Mucosa of stomach (tissue), 1 donor: ENCODE data around the gene CENPB.

Experiments
- H3K27me3 ChIP-seq: one replicate; pipeline ENCODE4 v1.7.0; 2013; ENCODE audit warnings: mild to moderate bottlenecking, low read length; ENCODE audit not compliant: control insufficient read depth, insufficient read depth
- H3K36me3 ChIP-seq: one replicate; pipeline ENCODE4 v1.7.0; 2013; ENCODE audit warnings: low read length; ENCODE audit not compliant: control insufficient read depth, insufficient read depth
- H3K4me1 ChIP-seq: one replicate; pipeline ENCODE4 v1.7.0; 2013; ENCODE audit warnings: mild to moderate bottlenecking, low read length; ENCODE audit not compliant: control insufficient read depth, insufficient read depth
- H3K4me3 ChIP-seq: one replicate; pipeline ENCODE4 v1.7.0; 2013; ENCODE audit warnings: low read length
- H3K9ac ChIP-seq: one replicate; pipeline ENCODE4 v1.7.0; 2013; ENCODE audit warnings: mild to moderate bottlenecking, low read length, moderate library complexity
- H3K9me3 ChIP-seq: one replicate; pipeline ENCODE4 v1.7.0; 2013; ENCODE audit warnings: mild to moderate bottlenecking, low read length, moderate library complexity; ENCODE audit not compliant: control insufficient read depth
- donor health status: Pancreatic carcinoma.

Gene CENPB

DNA sequence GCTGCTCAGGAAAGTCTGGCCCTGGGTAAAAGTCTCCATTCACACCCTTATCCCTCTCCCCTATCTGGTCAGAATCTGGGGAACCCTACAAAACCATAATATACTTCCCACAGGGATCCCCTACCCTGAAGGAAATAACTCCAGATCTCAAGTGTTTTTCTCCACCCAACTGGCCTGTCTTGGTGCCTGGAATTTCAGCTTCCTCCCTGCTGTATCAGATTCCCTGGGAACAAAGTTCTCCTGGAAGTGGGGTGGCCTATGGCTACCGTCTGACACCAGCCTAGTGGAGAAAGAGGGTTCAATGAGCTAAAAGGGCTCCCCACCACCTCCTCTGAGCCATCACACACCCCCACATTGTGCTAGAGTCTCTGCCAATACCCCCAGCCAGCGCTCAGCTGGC, 39.1 kb downstream of the CENPB start:
- Histone ChIP-seq H3K4me3 (no peak overlapping the region), H3K9ac (no peak overlapping the region), H3K27me3 (peaks cover 24% of the 10 kb centered on the region), H3K4me1 (peaks cover 30% of the 10 kb centered on the region), H3K36me3 (no peaks in the 10 kb centered on the region), H3K9me3 (no peaks in the 10 kb centered on the region)

- H3K36me3 ChIP-seq, result no peaks in the 10 kb centered on the region
- H3K27me3 ChIP-seq, result peaks cover 19% of the 10 kb centered on the region
- peaks cover 19% of the 10 kb centered on the region for H3K4me1 ChIP-seq
- H3K9ac ChIP-seq, result no peak overlapping the region
- no peak overlapping the region for H3K4me3 ChIP-seq
- H3K9me3 ChIP-seq, result no peaks in the 10 kb centered on the region
Observed at GRCh38 chr20:3745686-3746173, 40.8 kb downstream of the CENPB start.

DNA sequence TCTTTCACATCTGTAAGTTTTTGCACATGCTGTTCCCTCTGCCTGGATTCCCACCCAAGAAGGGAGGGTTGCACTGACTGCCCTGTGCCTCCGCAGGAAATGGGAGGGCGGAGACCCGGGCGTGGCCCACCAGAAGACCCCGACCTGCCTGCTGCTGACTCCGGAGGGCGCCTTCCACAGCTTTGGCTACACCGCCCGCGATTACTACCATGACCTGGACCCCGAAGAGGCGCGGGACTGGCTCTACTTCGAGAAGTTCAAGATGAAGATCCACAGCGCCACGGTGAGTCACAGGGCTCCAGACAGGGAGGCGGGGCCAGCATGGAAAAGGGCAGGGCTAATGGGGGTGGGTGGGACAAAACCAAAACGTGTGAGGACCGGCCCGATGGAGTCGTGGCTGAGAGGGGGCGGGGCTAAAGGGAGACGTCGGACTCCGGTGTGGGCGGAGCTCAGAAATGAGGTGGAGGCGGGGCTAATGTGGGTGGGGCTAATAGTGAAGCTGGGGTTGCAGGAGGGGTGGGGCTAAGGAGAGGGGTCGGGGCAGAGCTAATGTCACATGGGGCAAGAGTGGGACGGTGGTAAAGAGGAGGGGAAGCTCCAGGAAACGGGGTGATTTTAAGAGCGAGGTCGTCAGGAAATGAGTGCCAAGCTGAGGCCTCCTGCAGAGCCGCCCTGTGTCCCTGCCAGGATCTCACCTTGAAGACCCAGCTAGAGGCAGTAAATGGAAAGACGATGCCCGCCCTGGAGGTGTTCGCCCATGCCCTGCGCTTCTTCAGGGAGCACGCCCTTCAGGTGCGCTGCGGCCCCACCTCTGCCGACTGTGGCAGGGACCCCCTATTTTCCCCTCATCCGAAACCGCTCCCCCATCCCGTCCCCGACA, 41.5 kb downstream of the CENPB start:
- Histone ChIP-seq H3K4me1 (peaks cover 15% of the 10 kb centered on the region), H3K27me3 (peaks cover 12% of the 10 kb centered on the region), H3K4me3 (no peak overlapping the region), H3K9me3 (no peaks in the 10 kb centered on the region), H3K36me3 (no peaks in the 10 kb centered on the region), H3K9ac (no peak overlapping the region)

GRCh38 chr20:3744037-3744436, 42.5 kb downstream of the CENPB start:
- Histone ChIP-seq H3K27me3 (peaks cover 2% of the 10 kb centered on the region), H3K4me1 (peaks cover 6% of the 10 kb centered on the region), H3K9me3 (no peaks in the 10 kb centered on the region), H3K4me3 (no peak overlapping the region), H3K36me3 (no peaks in the 10 kb centered on the region), H3K9ac (no peak overlapping the region)

DNA sequence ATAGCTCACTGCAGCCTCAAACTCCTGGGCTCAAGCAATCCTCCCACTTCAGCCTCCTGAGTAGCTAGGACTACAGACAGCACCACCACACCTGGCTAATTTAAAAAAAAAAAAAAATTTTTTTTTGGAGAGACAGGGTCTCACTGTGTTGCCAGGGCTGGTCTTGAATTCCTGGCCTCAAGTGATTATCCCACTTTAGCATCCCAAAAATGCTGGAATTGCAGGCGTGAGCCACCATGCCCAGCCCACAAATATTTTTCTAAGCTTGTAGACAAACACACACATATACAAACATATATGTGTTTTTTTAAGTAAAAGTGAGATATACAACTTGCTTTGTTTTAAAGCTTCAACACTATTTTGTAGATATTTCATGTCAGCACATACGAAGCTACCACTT, 43.3 kb downstream of the CENPB start:
- Histone ChIP-seq H3K9me3 (no peaks in the 10 kb centered on the region), H3K36me3 (no peaks in the 10 kb centered on the region), H3K27me3 (no peaks in the 10 kb centered on the region), H3K9ac (no peak overlapping the region), H3K4me1 (peaks cover 6% of the 10 kb centered on the region), H3K4me3 (no peak overlapping the region)

GRCh38 chr20:3741836-3742458, 44.6 kb downstream of the CENPB start:
- no peaks in the 10 kb centered on the region for H3K36me3 ChIP-seq
- no peaks in the 10 kb centered on the region for H3K9me3 ChIP-seq
- peaks cover 6% of the 10 kb centered on the region for H3K4me1 ChIP-seq
- no peak overlapping the region for H3K9ac ChIP-seq
- no peak overlapping the region for H3K4me3 ChIP-seq
- no peaks in the 10 kb centered on the region for H3K27me3 ChIP-seq

DNA sequence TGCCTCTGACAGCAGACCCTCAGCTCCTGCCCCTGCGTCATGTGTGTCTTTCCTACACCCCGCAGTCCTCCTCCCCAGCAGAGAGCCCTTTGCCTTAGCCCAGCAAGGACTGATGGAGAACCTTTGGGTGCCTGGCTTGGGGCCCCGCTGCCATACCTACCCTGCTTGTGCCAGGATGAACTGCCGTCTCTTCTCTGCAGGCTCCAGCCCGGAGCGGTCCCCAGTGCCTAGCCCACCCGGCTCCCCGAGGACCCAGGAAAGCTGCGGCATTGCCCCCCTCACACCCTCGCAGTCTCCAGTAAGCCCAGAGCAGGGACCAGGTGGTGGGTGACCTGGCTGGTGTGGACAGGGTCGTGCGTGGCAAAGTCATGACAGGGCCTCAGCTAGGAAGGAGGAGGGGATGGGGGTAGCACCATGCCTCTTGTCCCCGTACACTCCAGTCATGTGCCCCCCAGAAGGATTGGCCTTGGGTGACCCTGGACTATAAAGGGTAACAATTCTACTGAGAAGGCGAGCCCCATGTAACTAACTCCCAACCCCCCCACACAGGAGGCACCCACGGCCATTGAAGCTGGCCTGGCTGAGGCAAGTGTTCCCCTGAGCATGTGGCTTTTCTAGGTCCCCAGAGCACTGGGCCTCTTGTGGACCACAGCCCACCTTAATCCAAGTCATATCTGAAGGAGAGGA, 45.8 kb downstream of the CENPB start:
- Histone ChIP-seq H3K9me3 (no peaks in the 10 kb centered on the region), H3K4me3 (no peak overlapping the region), H3K27me3 (no peaks in the 10 kb centered on the region), H3K36me3 (no peaks in the 10 kb centered on the region), H3K4me1 (peaks cover 6% of the 10 kb centered on the region), H3K9ac (no peak overlapping the region)

DNA sequence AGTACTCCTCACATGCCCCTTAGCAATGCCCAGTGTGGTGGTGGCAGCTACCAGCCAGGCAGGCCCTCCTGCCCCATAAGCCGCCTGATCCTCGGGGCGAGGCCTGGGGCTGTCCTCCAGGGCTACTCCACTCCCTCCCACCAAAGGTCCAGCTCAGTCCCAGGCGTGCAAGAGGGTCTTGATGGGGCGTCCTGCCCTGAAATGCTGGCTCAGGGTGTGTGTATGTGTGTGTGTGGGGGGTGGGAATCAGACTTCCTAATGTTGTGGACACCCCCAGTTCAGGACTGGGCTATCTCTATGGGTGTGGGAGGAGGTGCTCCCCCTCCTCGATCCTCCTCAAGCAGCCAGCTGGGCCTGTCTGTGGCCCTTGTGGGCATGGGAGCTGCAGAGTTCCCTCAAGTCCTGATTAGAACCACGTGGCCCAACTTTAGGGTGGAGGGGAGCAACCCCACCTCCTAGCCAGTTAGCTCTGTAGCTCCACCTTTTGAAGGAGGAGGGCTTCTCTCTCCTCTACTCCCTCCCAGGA, 46.6 kb downstream of the CENPB start:
- Histone ChIP-seq H3K27me3 (no peaks in the 10 kb centered on the region), H3K9ac (no peak overlapping the region), H3K4me3 (no peak overlapping the region), H3K4me1 (peaks cover 7% of the 10 kb centered on the region), H3K9me3 (no peaks in the 10 kb centered on the region), H3K36me3 (no peaks in the 10 kb centered on the region)

DNA sequence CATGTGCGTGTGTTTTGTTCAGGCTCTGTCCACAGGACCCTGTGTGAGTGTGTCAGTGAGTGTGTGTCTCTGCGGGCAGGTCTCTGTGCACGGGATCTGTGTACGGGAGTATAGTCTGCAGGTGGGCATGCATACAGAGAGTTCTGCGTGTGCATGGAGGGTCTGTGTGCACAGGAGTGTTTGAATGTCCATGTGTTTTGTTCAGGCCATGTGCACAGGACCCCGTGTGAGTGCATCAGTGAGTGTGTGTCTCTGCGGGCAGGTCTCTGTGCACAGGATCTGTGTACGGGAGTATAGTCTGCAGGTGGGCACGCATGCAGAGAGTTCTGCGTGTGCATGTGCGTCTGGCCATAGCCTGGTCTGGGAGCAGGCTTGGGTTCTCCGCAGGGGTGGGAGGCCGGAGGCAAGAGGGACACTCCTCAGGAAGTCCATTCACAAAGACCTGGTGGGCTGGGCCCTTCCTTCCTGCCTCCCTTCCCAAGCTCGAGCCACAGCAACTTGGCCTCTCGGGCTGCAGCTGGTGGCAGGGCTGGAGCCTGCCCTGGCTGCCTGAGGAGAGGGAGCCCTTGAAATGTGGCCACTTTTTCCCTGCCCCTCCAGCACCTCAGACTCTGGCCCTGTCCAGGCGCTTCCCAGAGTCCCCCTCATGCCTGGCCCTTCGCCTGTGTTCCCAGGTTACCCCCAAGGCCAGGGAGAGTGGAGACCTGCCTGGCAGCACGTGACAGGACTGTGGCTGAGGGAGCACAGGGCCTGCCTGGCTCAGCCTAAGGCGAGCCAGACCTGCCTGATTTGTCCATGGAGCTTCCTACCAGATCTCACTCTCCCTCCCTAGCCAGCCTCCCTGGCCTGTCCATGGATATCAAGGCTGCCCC, 47.2 kb downstream of the CENPB start:
- Histone ChIP-seq H3K27me3 (no peaks in the 10 kb centered on the region), H3K4me1 (peaks cover 8% of the 10 kb centered on the region), H3K9me3 (no peaks in the 10 kb centered on the region), H3K9ac (no peak overlapping the region), H3K36me3 (no peaks in the 10 kb centered on the region), H3K4me3 (no peak overlapping the region)

GRCh38 chr20:3738111-3739053, 48.2 kb downstream of the CENPB start:
- H3K27me3 ChIP-seq, result peaks cover 5% of the 10 kb centered on the region
- no peaks in the 10 kb centered on the region for H3K36me3 ChIP-seq
- H3K9me3 ChIP-seq, result no peaks in the 10 kb centered on the region
- peaks cover 17% of the 10 kb centered on the region for H3K4me1 ChIP-seq
- H3K4me3 ChIP-seq, result no peak overlapping the region
- H3K9ac ChIP-seq, result no peak overlapping the region
